ENCODE results near the gene CCL22. TPM values are rescaled to one million over a fixed set of nuclear protein-coding genes. Genes with fewer than 3 reads are reported as not detected.
"Not testable (repeated sequence)": the region's sequence is repeated elsewhere in the genome, so short reads cannot be mapped to it uniquely, and the experiment has no call there.

The CCL22 gene
- total RNA-seq, 1 donor from 2014 or later, result not detected

- no peak for TF ChIP-seq CTCF (conservative IDR thresholded peaks at IDR 0.05; ENCODE audit: low read depth, low read length)
- H3K4me3 ChIP-seq (ENCODE audit: low read depth, low read length), result no peak overlapping the region
- DNase-seq (ENCODE audit: low read depth), result no peak
These were observed 23.2 kb upstream of the CCL22 start for GRCh38 chr16:57335366-57335765.

- no peak overlapping the region for H3K4me3 ChIP-seq (ENCODE audit: low read depth, low read length)
- DNase-seq (ENCODE audit: low read depth), result no peak
- TF ChIP-seq CTCF (conservative IDR thresholded peaks at IDR 0.05; ENCODE audit: low read depth, low read length), result no peak
These were observed 17.5 kb upstream of the CCL22 start for GRCh38 chr16:57341062-57341440.

GRCh38 chr16:57341441-57342303, 16.9 kb upstream of the CCL22 start:
- no peak overlapping the region for H3K4me3 ChIP-seq (ENCODE audit: low read depth, low read length)
- no peak for TF ChIP-seq CTCF (conservative IDR thresholded peaks at IDR 0.05; ENCODE audit: low read depth, low read length)
- DNase-seq (ENCODE audit: low read depth), result peak; percentile 66

- not testable (repeated sequence) for H3K4me3 ChIP-seq (ENCODE audit: low read depth, low read length); DNase-seq (ENCODE audit: low read depth)
These were observed 16.0 kb upstream of the CCL22 start for GRCh38 chr16:57342606-57343005.

GRCh38 chr16:57343221-57343620, 15.4 kb upstream of the CCL22 start:
- no peak for DNase-seq (ENCODE audit: low read depth)
- no peak for TF ChIP-seq CTCF (conservative IDR thresholded peaks at IDR 0.05; ENCODE audit: low read depth, low read length)
- no peak overlapping the region for H3K4me3 ChIP-seq (ENCODE audit: low read depth, low read length)

GRCh38 chr16:57344094-57344493, 14.5 kb upstream of the CCL22 start:
- not testable (repeated sequence) for H3K4me3 ChIP-seq (ENCODE audit: low read depth, low read length); DNase-seq (ENCODE audit: low read depth)

GRCh38 chr16:57345021-57345420, 13.6 kb upstream of the CCL22 start:
- H3K4me3 ChIP-seq (ENCODE audit: low read depth, low read length), result no peak overlapping the region
- DNase-seq (ENCODE audit: low read depth), result no peak
- no peak for TF ChIP-seq CTCF (conservative IDR thresholded peaks at IDR 0.05; ENCODE audit: low read depth, low read length)

GRCh38 chr16:57345666-57346204, 12.8 kb upstream of the CCL22 start:
- no peak overlapping the region for H3K4me3 ChIP-seq (ENCODE audit: low read depth, low read length)
- no peak for TF ChIP-seq CTCF (conservative IDR thresholded peaks at IDR 0.05; ENCODE audit: low read depth, low read length)
- no peak for DNase-seq (ENCODE audit: low read depth)

All from epithelial cell of proximal tubule (primary cell).